Osteoblast (primary cell): ENCODE results near the gene MAGED4. TPM values are rescaled to one million over a fixed set of nuclear protein-coding genes. Genes with fewer than 3 reads are reported as not detected.
"Not testable (repeated sequence)": the region's sequence is repeated elsewhere in the genome, so short reads cannot be mapped to it uniquely, and the experiment has no call there.

Experiments
- DNase-seq: peaks from one replicate; pipeline ENCODE4 v3.0.0; 2011; ENCODE audit warnings: low spot score, mixed read lengths; ENCODE audit not compliant: insufficient read length; ENCODE audit errors: missing footprints
- H2AFZ ChIP-seq: 2 replicates; pipeline ENCODE4 v1.6.0; 2011; ENCODE audit warnings: mild to moderate bottlenecking, low read length
- H3K27ac ChIP-seq: 2 replicates; pipeline ENCODE4 v1.5.1; 2011; ENCODE audit warnings: mild to moderate bottlenecking, low read depth, low read length, moderate library complexity
- H3K27me3 ChIP-seq: 2 replicates; pipeline ENCODE4 v1.6.0; 2012; ENCODE audit warnings: mild to moderate bottlenecking, control low read depth, inconsistent platforms, low read length, moderate library complexity; ENCODE audit not compliant: insufficient read depth
- H3K36me3 ChIP-seq: 2 replicates; pipeline ENCODE4 v1.5.1; 2011; ENCODE audit warnings: mild to moderate bottlenecking, low read length, control low read depth, moderate library complexity; ENCODE audit not compliant: insufficient read depth
- H3K4me1 ChIP-seq: 2 replicates; pipeline ENCODE4 v1.5.1; 2011; ENCODE audit warnings: mild to moderate bottlenecking, low read length, control low read depth, moderate library complexity; ENCODE audit not compliant: insufficient read depth
- H3K4me2 ChIP-seq: 2 replicates; pipeline ENCODE4 v1.6.0; 2011; ENCODE audit warnings: mild to moderate bottlenecking, low read length; ENCODE audit not compliant: insufficient read depth
- H3K4me3 ChIP-seq: fragments of 200-600 bp; sonication (generic); 3 replicates; pipeline ENCODE4 v1.5.1; 2012; ENCODE audit warnings: mild to moderate bottlenecking, low read length, inconsistent platforms; ENCODE audit not compliant: insufficient read depth
- H3K79me2 ChIP-seq: 2 replicates; pipeline ENCODE4 v1.6.0; 2012; ENCODE audit warnings: mild to moderate bottlenecking, low read length, control low read depth, inconsistent platforms; ENCODE audit not compliant: insufficient read depth
- H3K9me3 ChIP-seq: 2 replicates; pipeline ENCODE4 v1.5.1; 2011; ENCODE audit warnings: low read depth, low read length, control low read depth
- H4K20me1 ChIP-seq: 2 replicates; pipeline ENCODE4 v1.6.0; 2012; ENCODE audit warnings: mild to moderate bottlenecking, low read length, control low read depth; ENCODE audit not compliant: insufficient read depth
- total RNA-seq: library from RNA; depleted of rRNA; stranded (reverse); fragments of >200 nt; gene quantifications from 2 replicates; pipeline ENCODE4 v1.2.3, GENCODE V29; 2012
- TF ChIP-seq, protein P1 (sequence below): IDR thresholded peaks from 2 replicates; pipeline ENCODE4 v1.5.1; 2011; ENCODE audit warnings: mild to moderate bottlenecking, low read depth, low read length, moderate library complexity; ENCODE audit errors: extremely low read depth

Gene MAGED4, protein sequence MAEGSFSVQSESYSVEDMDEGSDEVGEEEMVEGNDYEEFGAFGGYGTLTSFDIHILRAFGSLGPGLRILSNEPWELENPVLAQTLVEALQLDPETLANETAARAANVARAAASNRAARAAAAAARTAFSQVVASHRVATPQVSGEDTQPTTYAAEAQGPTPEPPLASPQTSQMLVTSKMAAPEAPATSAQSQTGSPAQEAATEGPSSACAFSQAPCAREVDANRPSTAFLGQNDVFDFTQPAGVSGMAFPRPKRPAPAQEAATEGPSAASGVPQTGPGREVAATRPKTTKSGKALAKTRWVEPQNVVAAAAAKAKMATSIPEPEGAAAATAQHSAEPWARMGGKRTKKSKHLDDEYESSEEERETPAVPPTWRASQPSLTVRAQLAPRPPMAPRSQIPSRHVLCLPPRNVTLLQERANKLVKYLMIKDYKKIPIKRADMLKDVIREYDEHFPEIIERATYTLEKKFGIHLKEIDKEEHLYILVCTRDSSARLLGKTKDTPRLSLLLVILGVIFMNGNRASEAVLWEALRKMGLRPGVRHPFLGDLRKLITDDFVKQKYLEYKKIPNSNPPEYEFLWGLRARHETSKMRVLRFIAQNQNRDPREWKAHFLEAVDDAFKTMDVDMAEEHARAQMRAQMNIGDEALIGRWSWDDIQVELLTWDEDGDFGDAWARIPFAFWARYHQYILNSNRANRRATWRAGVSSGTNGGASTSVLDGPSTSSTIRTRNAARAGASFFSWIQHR
- total RNA-seq = 42.4 and 58.6 TPM in 2 replicates

DNA sequence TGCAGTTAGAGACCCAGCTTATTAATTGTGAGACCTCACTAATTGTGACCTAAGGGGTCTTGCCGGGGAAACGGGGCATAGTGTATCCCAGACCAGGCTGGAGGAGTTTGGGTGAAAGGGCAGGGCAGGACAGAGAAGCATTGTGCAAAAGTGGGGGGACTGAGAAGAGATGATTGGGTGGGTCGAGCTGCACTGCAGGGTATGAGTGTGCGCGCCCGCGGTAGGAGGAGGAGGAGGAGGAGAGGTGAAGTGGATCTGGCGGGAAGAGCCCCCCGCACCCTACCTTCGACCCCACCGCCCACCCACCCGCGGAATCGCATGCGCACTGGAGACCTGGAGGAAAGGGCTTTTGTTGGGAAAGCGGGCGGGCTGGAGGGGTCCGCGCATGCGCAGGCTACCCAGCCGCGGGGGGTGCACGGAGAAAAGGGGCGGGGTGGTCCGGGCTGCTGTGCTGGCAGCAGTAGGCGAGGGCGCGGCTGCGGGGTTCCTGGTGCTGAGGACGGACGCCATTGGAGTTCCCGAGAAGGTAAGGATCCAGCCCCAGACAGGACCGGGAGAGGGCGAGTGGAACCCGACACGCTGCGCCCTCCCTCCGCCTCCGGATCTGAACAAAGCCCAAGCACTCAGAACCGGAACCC lies at the start of gene MAGED4:
MAGED4 (plus strand) TSS at position 449 of the 638 bp plus-strand sequence. CDS start 1,035 bp downstream, outside the sequence.
- H3K36me3 ChIP-seq = not testable (repeated sequence)

DNA sequence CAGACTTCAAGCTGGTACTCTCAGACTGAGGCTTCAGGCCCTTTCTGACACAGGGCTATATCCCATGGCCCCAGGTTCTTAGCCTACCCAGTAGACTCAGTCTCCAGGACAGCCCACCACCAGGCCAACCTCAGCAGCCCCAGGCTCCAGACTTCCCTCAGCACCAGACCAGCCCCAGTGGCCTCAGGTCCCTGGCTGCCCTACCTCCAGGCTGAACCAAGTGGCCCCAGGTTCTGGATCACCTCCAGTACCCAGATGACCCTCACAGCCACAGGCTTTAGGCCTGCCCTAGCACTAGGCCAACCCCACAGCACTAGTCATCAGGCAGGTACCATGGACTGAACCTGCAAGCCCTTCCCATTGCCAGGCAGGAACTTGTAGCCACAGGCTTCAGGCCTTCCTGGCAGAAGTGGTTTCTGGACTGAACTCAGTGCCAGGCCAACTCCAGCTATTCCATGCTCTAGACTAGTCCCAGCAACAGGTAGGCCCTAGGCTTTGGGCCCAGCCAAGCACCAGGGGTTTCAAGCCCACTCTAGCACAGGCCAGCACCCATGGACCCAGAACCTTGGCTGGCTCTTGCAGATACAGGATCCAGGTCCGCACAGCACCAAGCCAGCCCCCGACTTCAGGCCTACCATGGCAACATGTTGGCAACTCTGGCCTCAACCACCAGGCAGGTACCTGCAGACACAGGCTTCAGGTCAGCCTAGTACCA lies 45.7 kb upstream of the MAGED4 start:
- Histone ChIP-seq H3K4me2 (no peak overlapping the region), H3K27me3 (no peaks in the 10 kb centered on the region), H3K79me2 (no peaks in the 10 kb centered on the region), H3K27ac (no peak overlapping the region), H3K36me3 (no peaks in the 10 kb centered on the region), H4K20me1 (no peaks in the 10 kb centered on the region), H3K4me3 (no peak overlapping the region), H2AFZ (no peak overlapping the region), H3K4me1 (no peaks in the 10 kb centered on the region), H3K9me3 (no peaks in the 10 kb centered on the region)
- DNase-seq = peak; percentile 43
- TF ChIP-seq, protein P1, sequence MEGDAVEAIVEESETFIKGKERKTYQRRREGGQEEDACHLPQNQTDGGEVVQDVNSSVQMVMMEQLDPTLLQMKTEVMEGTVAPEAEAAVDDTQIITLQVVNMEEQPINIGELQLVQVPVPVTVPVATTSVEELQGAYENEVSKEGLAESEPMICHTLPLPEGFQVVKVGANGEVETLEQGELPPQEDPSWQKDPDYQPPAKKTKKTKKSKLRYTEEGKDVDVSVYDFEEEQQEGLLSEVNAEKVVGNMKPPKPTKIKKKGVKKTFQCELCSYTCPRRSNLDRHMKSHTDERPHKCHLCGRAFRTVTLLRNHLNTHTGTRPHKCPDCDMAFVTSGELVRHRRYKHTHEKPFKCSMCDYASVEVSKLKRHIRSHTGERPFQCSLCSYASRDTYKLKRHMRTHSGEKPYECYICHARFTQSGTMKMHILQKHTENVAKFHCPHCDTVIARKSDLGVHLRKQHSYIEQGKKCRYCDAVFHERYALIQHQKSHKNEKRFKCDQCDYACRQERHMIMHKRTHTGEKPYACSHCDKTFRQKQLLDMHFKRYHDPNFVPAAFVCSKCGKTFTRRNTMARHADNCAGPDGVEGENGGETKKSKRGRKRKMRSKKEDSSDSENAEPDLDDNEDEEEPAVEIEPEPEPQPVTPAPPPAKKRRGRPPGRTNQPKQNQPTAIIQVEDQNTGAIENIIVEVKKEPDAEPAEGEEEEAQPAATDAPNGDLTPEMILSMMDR = no peak

More for the DNA sequence above, at the start of gene MAGED4:
- H3K4me2 ChIP-seq, H3K4me1 ChIP-seq, H3K27me3 ChIP-seq, H3K79me2 ChIP-seq, DNase-seq, H3K27ac ChIP-seq, H2AFZ ChIP-seq, H4K20me1 ChIP-seq, H3K9me3 ChIP-seq, H3K4me3 ChIP-seq: not testable (repeated sequence)

DNA sequence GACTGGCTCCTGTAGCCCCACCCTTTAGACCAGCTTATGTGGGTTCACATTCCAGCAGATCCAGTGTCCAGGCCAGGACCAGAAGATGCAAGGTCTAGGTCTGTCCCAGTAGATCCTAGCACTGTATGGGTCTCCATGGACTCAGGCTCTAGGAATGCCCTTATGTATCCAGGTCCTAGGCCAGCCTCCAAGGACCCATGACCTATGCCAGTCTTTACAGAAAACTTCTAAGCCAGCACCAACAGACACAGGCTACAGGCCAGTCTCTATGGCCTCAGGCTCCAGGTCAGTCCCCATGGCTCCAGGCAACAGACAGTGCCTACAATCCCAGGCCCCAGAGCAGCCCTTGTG lies 45.2 kb upstream of the MAGED4 start:
- H3K4me1 ChIP-seq = no peaks in the 10 kb centered on the region
- H3K9me3 ChIP-seq = no peaks in the 10 kb centered on the region
- H4K20me1 ChIP-seq = no peaks in the 10 kb centered on the region
- no peaks in the 10 kb centered on the region for H3K27me3 ChIP-seq
- no peak overlapping the region for H2AFZ ChIP-seq
- H3K4me3 ChIP-seq = no peak overlapping the region
- TF ChIP-seq, protein P1 = no peak
- no peaks in the 10 kb centered on the region for H3K36me3 ChIP-seq
- no peaks in the 10 kb centered on the region for H3K79me2 ChIP-seq
- DNase-seq = no peak
- H3K27ac ChIP-seq = no peak overlapping the region
- no peak overlapping the region for H3K4me2 ChIP-seq

DNA sequence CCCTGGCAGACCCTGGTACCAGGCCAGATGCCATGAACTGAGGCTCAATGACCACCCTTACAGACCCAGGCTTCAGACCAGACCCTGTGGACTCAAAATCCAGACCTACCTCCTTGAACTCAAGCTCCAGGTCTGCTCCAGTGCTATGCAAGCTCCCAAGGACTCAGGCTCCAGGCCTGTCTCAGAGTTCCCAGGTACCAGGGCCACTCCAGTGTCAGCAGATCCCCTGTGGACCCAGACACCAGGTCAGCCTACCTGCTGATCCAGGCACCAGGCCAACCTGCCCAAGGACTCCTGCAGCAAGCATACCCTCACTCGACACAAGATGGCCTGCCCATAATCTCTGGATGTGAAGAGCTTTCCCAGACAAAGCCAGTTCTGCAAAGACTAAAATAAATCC lies 44.7 kb upstream of the MAGED4 start:
- Histone ChIP-seq H3K79me2 (no peaks in the 10 kb centered on the region), H3K4me1 (no peaks in the 10 kb centered on the region), H3K27me3 (no peaks in the 10 kb centered on the region), H3K4me2 (no peak overlapping the region), H3K27ac (no peak overlapping the region), H3K36me3 (no peaks in the 10 kb centered on the region), H4K20me1 (no peaks in the 10 kb centered on the region), H3K9me3 (no peaks in the 10 kb centered on the region), H3K4me3 (no peak overlapping the region), H2AFZ (no peak overlapping the region)
- TF ChIP-seq, protein P1 = no peak
- no peak for DNase-seq

DNA sequence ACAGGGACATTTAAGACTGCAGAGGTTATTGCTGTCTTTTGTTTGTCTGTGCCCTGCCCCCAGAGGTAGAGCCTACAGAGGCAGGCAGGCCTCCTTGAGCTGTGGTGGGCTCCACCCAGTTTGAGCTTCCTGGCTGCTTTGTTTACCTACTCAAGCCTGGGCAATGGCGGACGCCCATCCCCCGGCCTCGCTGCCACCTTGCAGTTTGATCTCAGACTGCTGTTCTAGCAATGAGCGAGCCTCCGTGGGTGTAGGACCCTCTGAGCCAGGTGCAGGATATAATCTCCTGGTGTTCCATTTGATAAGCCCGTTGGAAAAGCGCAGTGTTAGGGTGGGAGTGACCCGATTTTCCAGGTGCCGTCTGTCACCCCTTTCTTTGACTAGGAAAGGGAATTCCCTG lies 34.0 kb upstream of the MAGED4 start:
- H3K9me3 ChIP-seq = not testable (repeated sequence)

DNA sequence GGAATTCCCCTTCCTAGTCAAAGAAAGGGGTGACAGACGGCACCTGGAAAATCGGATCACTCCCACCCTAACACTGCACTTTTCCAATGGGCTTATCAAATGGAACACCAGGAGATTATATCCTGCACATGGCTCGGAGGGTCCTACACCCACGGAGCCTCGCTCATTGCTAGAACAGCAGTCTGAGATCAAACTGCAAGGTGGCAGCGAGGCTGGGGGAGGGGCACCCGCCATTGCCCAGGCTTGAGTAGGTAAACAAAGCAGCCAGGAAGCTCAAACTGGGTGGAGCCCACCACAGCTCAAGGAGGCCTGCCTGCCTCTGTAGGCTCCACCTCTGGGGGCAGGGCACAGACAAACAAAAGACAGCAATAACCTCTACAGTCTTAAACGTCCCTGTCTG lies 24.5 kb upstream of the MAGED4 start:
- H3K27ac ChIP-seq, DNase-seq, H2AFZ ChIP-seq, H3K36me3 ChIP-seq, H3K9me3 ChIP-seq, H4K20me1 ChIP-seq, H3K4me3 ChIP-seq, H3K79me2 ChIP-seq, H3K4me2 ChIP-seq, H3K27me3 ChIP-seq, H3K4me1 ChIP-seq: not testable (repeated sequence)

More for the DNA sequence above, 34.0 kb upstream of the MAGED4 start:
- not testable (repeated sequence) for H3K36me3 ChIP-seq, H3K4me2 ChIP-seq, H3K4me3 ChIP-seq, DNase-seq, H3K27ac ChIP-seq, H3K79me2 ChIP-seq, H3K4me1 ChIP-seq, H2AFZ ChIP-seq, H4K20me1 ChIP-seq, H3K27me3 ChIP-seq
